ENCODE measurements around the gene RBL1. TPM values are rescaled to one million over a fixed set of nuclear protein-coding genes. Genes with fewer than 3 reads are reported as not detected.
A peak's percentile ranks its signal among the peaks of the same experiment; 100 is the strongest.
"Not testable (repeated sequence)": the region's sequence is repeated elsewhere in the genome, so short reads cannot be mapped to it uniquely, and the experiment has no call there.

The RBL1 gene
- total RNA-seq, 6 donors from 2014 or later, result 5.0 to 32.5 (median 10.4) TPM

- H3K4me1 ChIP-seq, result peaks cover 0 to 6% (median 2%) of the 10 kb centered on the region in 4 donors
- ATAC-seq (ENCODE audit: low FRiP score in 2 of 2), result peak in 1 of 2 donors; percentile 69
- WGBS, 2 donors, result 81 to 83% methylated on average over 4 of the region's 4 CpGs
- H3K27ac ChIP-seq, result peak overlapping the region in 2 of 4 donors; percentile 26 to 63
- TF ChIP-seq, protein P1, sequence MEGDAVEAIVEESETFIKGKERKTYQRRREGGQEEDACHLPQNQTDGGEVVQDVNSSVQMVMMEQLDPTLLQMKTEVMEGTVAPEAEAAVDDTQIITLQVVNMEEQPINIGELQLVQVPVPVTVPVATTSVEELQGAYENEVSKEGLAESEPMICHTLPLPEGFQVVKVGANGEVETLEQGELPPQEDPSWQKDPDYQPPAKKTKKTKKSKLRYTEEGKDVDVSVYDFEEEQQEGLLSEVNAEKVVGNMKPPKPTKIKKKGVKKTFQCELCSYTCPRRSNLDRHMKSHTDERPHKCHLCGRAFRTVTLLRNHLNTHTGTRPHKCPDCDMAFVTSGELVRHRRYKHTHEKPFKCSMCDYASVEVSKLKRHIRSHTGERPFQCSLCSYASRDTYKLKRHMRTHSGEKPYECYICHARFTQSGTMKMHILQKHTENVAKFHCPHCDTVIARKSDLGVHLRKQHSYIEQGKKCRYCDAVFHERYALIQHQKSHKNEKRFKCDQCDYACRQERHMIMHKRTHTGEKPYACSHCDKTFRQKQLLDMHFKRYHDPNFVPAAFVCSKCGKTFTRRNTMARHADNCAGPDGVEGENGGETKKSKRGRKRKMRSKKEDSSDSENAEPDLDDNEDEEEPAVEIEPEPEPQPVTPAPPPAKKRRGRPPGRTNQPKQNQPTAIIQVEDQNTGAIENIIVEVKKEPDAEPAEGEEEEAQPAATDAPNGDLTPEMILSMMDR (IDR thresholded peaks at IDR 0.05), result no peak
- TF ChIP-seq POLR2AphosphoS5 (IDR thresholded peaks at IDR 0.05) (no peak), EP300 (IDR thresholded peaks at IDR 0.05) (no peak), POLR2A (IDR thresholded peaks at IDR 0.05) (no peak)
- H3K36me3 ChIP-seq, result no peaks in the 10 kb centered on the region
- H3K27me3 ChIP-seq, result no peaks in the 10 kb centered on the region
- H3K4me3 ChIP-seq, result no peak overlapping the region
- H3K9me3 ChIP-seq, result no peaks in the 10 kb centered on the region
- DNase-seq, result no peak
These were observed 126.7 kb downstream of the RBL1 start for GRCh38 chr20:36969051-36969450.

DNA sequence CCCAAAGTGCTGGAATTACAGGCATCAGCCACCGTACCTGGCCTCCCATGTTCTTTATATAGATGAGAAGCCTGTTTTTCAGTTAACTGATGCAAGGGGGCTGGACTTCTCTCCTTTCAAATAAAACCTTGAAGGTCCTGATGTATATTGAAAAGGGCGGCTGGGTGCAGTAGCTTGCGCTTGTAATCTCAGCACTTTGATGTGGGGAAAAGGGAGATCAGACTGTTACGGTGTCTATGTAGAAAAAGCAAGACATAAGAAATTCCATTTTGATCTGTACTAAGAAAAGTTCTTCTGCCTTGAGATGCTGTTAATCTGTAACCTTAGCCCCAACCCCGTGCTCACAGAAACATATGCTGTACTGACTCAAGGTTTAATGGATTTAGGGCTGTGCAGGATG is 128.2 kb downstream of the RBL1 start:
- Histone ChIP-seq H3K36me3 (no peaks in the 10 kb centered on the region), H3K4me1 (peaks cover 0 to 6% (median 2%) of the 10 kb centered on the region in 4 donors), H3K27me3 (no peaks in the 10 kb centered on the region), H3K27ac (no peak overlapping the region), H3K4me3 (no peak overlapping the region), H3K9me3 (peaks cover 0 to 4% (median 0%) of the 10 kb centered on the region in 4 donors)
- ATAC-seq (ENCODE audit: low FRiP score in 2 of 2), result no peak
- WGBS, 2 donors, result 84 to 92% methylated on average over 5 of the region's 5 CpGs
- DNase-seq, result no peak
- TF ChIP-seq POLR2A (IDR thresholded peaks at IDR 0.05), result no peak
- TF ChIP-seq, protein P1 (IDR thresholded peaks at IDR 0.05), result no peak
- TF ChIP-seq EP300 (IDR thresholded peaks at IDR 0.05), result no peak
- no peak for TF ChIP-seq POLR2AphosphoS5 (IDR thresholded peaks at IDR 0.05)

DNA sequence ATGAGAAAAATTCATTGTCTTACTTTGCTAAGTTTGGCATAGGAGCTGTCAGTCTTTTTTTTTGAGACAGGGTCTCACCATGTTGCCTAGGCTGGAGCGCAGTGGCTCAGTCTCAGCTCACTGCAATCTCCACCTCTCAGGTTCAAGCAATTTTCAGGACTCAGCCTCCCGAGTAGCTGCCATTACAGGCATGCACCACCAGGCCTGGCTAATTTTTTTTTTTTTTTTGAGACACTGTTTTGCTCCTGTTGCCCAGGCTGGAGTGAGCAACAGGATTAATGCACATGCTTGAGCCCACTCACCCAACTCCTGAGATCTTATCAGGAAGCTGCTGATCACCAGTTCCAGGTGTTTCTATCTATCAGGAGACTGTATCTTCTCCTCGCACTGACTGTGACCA is 128.8 kb downstream of the RBL1 start:
- ATAC-seq (ENCODE audit: low FRiP score in 2 of 2); H3K27me3 ChIP-seq; H3K36me3 ChIP-seq; H3K4me3 ChIP-seq; H3K27ac ChIP-seq; DNase-seq; H3K4me1 ChIP-seq; H3K9me3 ChIP-seq: not testable (repeated sequence)
- WGBS, 2 donors, result 91 to 92% methylated on average over 3 of the region's 3 CpGs

- not testable (repeated sequence) for H3K27me3 ChIP-seq; ATAC-seq (ENCODE audit: low FRiP score in 2 of 2); H3K4me1 ChIP-seq; DNase-seq; H3K36me3 ChIP-seq; H3K27ac ChIP-seq; H3K9me3 ChIP-seq; H3K4me3 ChIP-seq
- WGBS, 2 donors, result 84 to 92% methylated on average over 9 of the region's 9 CpGs
These were observed 133.3 kb downstream of the RBL1 start for GRCh38 chr20:36962354-36962941.

- DNase-seq (no peak), ATAC-seq (ENCODE audit: low FRiP score in 2 of 2) (no peak)
- TF ChIP-seq EP300 (IDR thresholded peaks at IDR 0.05) (no peak), POLR2A (IDR thresholded peaks at IDR 0.05) (no peak), POLR2AphosphoS5 (IDR thresholded peaks at IDR 0.05) (no peak)
- TF ChIP-seq, protein P1 (IDR thresholded peaks at IDR 0.05), result no peak
- Histone ChIP-seq H3K27me3 (no peaks in the 10 kb centered on the region), H3K4me1 (peaks cover 0 to 23% (median 20%) of the 10 kb centered on the region in 4 donors), H3K36me3 (no peaks in the 10 kb centered on the region), H3K27ac (no peak overlapping the region), H3K9me3 (peaks cover 0 to 7% (median 0%) of the 10 kb centered on the region in 4 donors), H3K4me3 (no peak overlapping the region)
- WGBS, 2 donors, result 61 to 69% methylated on average over 4 of the region's 4 CpGs
These were observed 136.6 kb downstream of the RBL1 start for GRCh38 chr20:36959242-36959641.
